ENCODE measurements around the gene FYN.
"Not testable (repeated sequence)": the region's sequence is repeated elsewhere in the genome, so short reads cannot be mapped to it uniquely, and the experiment has no call there.

The FYN gene

DNA sequence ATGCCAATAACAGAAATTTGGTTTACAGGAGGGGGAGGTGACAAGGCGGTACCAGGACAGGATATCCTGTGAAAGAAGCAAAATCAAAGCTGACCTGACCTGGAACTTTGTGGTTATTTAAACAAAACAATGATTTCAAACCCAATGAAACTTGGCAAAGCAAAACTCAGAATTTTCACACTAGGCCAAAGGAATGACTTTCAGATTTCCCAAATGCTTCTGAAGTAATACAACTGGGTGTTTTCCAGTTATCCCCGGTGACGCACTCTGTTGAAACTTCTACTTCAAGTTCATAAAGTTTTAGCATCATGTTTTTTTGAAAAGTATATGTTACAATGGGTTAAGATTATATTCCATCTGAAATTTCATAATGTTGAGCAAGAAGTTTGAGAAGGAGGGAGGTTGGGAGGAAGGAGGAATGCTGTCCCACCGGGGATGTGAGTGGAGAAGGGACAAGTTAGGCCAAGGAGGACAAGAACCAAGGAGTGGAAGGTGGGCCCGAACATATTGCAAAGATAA is 189.4 kb downstream of the FYN start:
- Histone ChIP-seq H3K4me1 (ENCODE audit: insufficient read depth, low read length) (peaks cover 51% of the 10 kb centered on the region), H3K36me3 (ENCODE audit: insufficient read depth, low read length) (peaks cover 61% of the 10 kb centered on the region), H2AFZ (ENCODE audit: low read depth, low read length) (no peak overlapping the region), H3K27me3 (ENCODE audit: insufficient read depth, low read length) (no peaks in the 10 kb centered on the region), H3K4me3 (ENCODE audit: low read length) (no peak overlapping the region), H3K9me3 (ENCODE audit: low read length) (no peaks in the 10 kb centered on the region)

DNA sequence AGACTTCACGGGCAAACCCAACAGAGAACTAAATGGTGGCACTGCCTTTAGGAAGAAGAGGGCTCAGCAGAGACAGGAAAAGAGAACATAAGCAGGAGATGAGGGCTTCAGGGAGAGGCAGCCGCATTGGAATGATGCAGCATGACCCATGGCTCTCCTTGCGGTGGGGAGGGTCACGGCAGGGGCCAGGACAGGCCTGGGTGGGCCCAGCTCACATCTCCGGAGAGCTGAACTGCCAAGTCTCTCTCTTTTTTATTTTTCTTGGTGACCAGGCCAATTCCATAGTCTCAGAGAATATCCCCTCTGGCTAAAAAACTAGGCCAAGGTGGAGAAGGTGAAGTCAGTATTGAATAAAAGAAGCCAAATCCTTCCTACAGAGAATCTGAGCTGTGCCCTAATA is 190.1 kb downstream of the FYN start:
- H3K36me3 ChIP-seq (ENCODE audit: insufficient read depth, low read length): peaks cover 60% of the 10 kb centered on the region
- H3K4me1 ChIP-seq (ENCODE audit: insufficient read depth, low read length): peaks cover 50% of the 10 kb centered on the region

DNA sequence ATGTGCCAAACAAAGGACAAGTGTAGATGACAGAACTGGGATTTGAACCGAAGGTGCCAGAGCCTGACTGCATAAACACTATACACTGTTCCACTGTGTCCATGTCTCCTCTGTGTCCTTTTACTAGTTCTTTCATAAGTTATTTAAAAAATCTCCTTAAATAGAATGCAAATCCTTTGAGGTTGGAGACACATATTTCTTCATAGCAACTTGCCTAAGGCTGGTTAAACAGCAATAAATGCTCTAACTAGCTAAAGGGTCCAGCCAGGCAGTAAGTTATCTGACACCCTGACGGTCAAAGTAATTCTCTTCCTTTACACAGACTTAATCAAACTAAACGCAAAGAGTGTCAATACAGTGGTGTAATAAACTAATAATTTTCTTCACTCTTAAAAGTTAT is 191.4 kb downstream of the FYN start:
- peaks cover 49% of the 10 kb centered on the region for H3K4me1 ChIP-seq (ENCODE audit: insufficient read depth, low read length)
- H3K27me3 ChIP-seq (ENCODE audit: insufficient read depth, low read length): no peaks in the 10 kb centered on the region
- no peak overlapping the region for H2AFZ ChIP-seq (ENCODE audit: low read depth, low read length)
- H3K36me3 ChIP-seq (ENCODE audit: insufficient read depth, low read length): peaks cover 66% of the 10 kb centered on the region
- no peaks in the 10 kb centered on the region for H3K9me3 ChIP-seq (ENCODE audit: low read length)
- no peak overlapping the region for H3K4me3 ChIP-seq (ENCODE audit: low read length)

More for the DNA sequence above, 190.1 kb downstream of the FYN start:
- Histone ChIP-seq H3K4me3 (ENCODE audit: low read length) (no peak overlapping the region), H3K27me3 (ENCODE audit: insufficient read depth, low read length) (no peaks in the 10 kb centered on the region), H3K9me3 (ENCODE audit: low read length) (no peaks in the 10 kb centered on the region), H2AFZ (ENCODE audit: low read depth, low read length) (no peak overlapping the region)

DNA sequence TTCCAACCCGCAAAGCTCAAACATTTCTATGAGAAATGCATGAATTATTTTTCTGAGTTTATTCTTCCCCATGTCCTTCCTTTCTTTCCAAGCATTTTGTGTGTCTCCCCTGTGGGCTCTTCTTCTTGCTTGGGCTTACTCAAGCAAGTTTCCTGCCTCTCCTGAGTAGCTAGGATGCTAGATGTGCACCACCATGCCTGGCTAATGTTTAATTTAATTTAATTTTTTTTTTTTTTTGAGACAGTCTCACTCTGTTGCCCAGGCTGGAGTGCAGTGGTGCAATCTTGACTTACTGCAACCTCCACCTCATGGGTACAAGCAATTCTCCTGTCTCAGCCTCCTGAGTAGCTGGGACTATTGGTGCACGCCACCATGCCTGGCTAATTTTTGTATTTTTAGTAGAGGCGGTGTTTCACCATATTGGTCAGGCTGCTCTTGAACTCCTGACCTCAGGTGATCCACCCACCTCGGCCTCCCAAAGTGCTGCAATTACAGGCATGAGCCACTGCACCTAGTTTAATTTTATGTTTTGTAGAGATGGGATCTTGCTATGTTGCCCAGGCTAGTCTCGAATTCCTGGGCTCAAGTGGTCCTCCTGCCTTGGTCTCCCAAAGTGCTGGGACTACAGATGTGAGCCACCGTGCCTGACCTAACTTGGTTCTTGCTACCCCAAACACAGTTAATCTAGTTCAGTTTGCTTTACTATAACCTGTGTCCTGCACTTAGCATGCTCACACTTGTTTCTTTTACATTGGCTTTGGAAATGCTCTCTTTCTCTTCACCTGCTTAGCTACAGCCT is 192.2 kb downstream of the FYN start:
- peaks cover 69% of the 10 kb centered on the region for H3K36me3 ChIP-seq (ENCODE audit: insufficient read depth, low read length)
- H3K4me3 ChIP-seq (ENCODE audit: low read length); H3K9me3 ChIP-seq (ENCODE audit: low read length); H3K27me3 ChIP-seq (ENCODE audit: insufficient read depth, low read length); H2AFZ ChIP-seq (ENCODE audit: low read depth, low read length): not testable (repeated sequence)
- peaks cover 42% of the 10 kb centered on the region for H3K4me1 ChIP-seq (ENCODE audit: insufficient read depth, low read length)

DNA sequence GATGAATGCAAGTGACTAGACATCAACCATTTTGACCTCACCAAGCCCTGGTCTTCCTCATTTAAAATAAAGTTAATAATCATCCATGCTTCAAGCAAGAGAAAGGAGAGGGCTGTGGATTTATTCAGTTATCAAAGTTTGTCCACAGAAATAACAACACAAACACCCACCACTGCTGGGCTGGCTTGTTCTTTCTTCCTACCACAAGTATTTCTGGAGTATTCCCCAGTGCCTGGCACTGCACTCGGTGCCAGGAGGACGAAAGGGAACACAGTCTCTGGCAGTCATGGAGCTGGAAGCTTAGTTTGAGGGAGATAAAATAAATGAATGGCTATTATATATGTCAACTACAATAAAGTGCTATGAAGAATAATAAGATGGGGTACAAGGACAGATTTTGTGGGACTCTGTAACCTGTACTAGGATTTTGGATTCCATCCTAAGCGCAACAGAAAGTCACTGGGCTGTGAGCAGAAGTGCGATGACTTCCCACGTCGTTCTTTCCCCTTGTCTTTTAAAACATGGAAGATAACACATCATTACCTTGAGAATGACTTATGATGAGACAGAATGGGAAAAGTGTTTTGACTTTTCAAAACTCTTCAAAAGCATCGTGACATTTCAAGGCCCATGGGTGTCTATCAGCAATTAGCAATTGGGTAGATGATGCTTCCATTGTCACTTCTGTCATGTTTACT is 193.1 kb downstream of the FYN start:
- Histone ChIP-seq H3K9me3 (ENCODE audit: low read length) (no peaks in the 10 kb centered on the region), H3K4me3 (ENCODE audit: low read length) (no peak overlapping the region), H3K36me3 (ENCODE audit: insufficient read depth, low read length) (peaks cover 70% of the 10 kb centered on the region), H3K4me1 (ENCODE audit: insufficient read depth, low read length) (peaks cover 33% of the 10 kb centered on the region), H3K27me3 (ENCODE audit: insufficient read depth, low read length) (no peaks in the 10 kb centered on the region), H2AFZ (ENCODE audit: low read depth, low read length) (no peak overlapping the region)

DNA sequence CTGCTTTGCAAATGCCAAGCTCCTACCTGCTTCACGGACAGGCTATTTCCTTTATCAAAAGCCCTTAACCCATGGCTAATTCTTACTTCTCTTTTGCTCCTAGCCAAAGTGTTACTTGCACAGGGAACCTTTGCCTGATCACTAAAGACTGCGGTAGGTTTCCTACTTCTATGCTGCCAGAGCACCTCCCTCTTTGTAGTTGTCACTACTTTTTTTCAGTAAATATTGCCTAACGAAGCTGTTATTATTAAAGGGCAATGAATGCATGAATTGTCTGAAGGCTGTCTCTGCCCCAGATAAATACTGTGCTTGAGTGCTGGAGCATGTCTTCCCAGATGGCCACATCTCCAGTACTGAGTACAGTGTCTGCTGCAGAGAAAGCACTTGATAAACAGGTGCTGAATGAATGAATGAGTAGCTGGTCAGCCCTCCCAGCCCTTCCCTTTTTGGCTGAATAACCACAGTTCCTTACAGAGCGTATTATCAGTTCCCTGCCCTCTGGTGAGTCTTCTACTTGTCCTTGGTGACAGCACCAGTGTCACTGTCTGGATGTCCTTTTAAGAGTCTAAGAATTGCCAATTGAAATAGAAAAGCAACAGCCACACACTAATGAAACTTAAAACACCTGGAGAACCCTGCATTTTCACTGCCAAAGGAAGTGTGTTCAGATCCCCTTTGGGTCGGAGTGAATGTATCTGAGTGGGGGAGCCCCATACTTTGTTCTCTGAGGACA is 194.0 kb downstream of the FYN start:
- Histone ChIP-seq H3K36me3 (ENCODE audit: insufficient read depth, low read length) (peaks cover 72% of the 10 kb centered on the region), H3K4me1 (ENCODE audit: insufficient read depth, low read length) (peaks cover 25% of the 10 kb centered on the region), H3K4me3 (ENCODE audit: low read length) (no peak overlapping the region)

DNA sequence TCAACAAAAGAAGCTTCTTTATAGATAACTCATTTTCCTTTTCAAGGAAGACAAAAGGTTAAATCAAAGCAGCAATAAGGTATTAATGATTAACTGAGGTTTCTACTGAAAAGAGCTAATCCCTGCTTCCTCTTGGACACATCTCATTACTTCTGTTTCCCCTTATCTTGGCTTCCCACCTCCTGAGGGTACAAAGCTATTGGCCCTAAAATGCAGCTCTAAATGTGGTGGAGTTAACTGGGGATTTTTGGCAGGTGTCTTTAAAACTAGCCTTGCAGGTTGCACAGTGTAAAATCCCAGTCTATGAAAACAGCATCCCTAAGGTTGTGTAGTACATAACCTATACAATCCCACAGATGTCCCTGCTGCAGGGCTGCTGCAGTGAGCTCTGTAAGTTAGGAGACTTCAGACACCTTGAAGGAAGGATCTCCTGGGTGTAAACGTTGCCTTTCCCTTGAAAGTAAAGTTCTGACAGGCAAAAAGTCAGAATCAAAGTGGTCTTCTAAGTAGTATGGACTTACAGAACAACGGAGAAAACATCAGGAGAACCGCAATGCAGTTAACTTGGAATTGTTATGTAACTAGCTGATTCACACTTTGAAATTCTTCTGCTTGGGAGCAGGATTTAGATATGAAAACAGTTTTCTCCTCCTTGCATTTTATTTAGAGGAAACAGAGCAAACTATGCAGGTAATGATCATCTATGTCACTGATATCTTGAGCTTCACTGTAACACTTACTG is 195.8 kb downstream of the FYN start:
- Histone ChIP-seq H3K4me3 (ENCODE audit: low read length) (no peak overlapping the region), H2AFZ (ENCODE audit: low read depth, low read length) (no peak overlapping the region), H3K36me3 (ENCODE audit: insufficient read depth, low read length) (peaks cover 74% of the 10 kb centered on the region), H3K4me1 (ENCODE audit: insufficient read depth, low read length) (peaks cover 42% of the 10 kb centered on the region), H3K9me3 (ENCODE audit: low read length) (no peaks in the 10 kb centered on the region), H3K27me3 (ENCODE audit: insufficient read depth, low read length) (no peaks in the 10 kb centered on the region)

More for the DNA sequence above, 194.0 kb downstream of the FYN start:
- H3K9me3 ChIP-seq (ENCODE audit: low read length): no peaks in the 10 kb centered on the region
- no peaks in the 10 kb centered on the region for H3K27me3 ChIP-seq (ENCODE audit: insufficient read depth, low read length)
- H2AFZ ChIP-seq (ENCODE audit: low read depth, low read length): no peak overlapping the region

DNA sequence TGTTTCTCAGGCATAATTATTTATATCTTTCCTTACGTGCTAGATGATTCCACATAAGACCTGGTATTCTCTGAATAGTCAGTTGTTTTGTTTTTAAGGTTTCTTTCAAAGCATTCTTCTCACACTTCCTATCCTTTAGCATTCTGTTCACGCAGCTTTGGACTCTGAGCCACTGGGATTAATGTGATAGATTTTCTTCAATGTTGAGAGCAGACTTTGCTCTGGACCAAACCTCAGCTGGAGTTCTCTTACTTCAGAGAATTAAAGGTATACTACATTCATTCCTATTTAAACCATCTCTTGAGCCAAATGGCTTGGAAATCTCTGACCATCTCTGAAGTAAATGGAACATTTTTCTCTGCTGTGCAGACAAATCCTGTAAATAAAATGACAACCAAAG is 196.9 kb downstream of the FYN start:
- Histone ChIP-seq H3K4me3 (ENCODE audit: low read length) (no peak overlapping the region), H2AFZ (ENCODE audit: low read depth, low read length) (no peak overlapping the region), H3K4me1 (ENCODE audit: insufficient read depth, low read length) (peaks cover 42% of the 10 kb centered on the region), H3K36me3 (ENCODE audit: insufficient read depth, low read length) (peaks cover 72% of the 10 kb centered on the region), H3K9me3 (ENCODE audit: low read length) (no peaks in the 10 kb centered on the region), H3K27me3 (ENCODE audit: insufficient read depth, low read length) (no peaks in the 10 kb centered on the region)

DNA sequence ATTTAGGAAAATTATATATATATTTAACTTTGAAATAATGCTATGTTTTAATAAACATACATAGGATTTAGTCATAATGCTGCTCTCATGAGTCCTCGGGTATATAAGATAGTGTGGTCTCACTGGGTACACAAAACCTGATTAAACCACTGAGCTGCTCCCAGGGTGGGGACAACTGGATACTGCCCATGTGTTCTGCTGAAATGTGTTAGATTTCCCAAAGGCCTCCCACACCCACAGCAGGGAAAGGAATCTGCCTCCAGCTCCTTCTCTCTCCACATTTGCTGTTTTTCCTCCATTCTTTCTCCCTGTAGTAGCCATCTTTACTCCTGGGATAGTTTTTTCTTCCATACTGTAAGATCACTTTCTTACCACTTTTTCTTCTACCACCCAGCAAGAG is 198.4 kb downstream of the FYN start:
- no peaks in the 10 kb centered on the region for H3K9me3 ChIP-seq (ENCODE audit: low read length)
- H3K36me3 ChIP-seq (ENCODE audit: insufficient read depth, low read length): peaks cover 75% of the 10 kb centered on the region
- peaks cover 40% of the 10 kb centered on the region for H3K4me1 ChIP-seq (ENCODE audit: insufficient read depth, low read length)
- no peak overlapping the region for H3K4me3 ChIP-seq (ENCODE audit: low read length)
- no peak overlapping the region for H2AFZ ChIP-seq (ENCODE audit: low read depth, low read length)
- no peaks in the 10 kb centered on the region for H3K27me3 ChIP-seq (ENCODE audit: insufficient read depth, low read length)

DNA sequence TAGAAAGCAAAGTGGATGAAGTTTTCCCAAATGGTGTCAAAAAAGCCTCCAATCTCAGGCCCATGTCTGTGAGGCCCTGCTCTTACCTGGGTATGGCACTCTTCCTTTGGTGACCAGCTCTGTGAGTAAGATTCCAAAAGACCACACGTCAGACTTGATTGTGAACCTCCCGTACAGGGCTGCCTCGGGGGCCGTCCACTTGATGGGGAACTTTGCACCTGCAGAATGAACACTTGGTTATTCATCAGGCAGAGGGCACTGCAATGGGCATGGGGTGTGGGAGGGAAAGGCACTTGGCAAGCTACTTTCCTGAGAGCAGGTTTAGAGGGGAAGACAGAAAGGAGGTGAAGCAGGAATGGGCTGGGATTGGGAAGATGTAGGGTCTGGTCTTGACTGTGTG is 198.8 kb downstream of the FYN start:
- H3K4me1 ChIP-seq (ENCODE audit: insufficient read depth, low read length): peaks cover 39% of the 10 kb centered on the region
- H3K36me3 ChIP-seq (ENCODE audit: insufficient read depth, low read length): peaks cover 76% of the 10 kb centered on the region
- H3K9me3 ChIP-seq (ENCODE audit: low read length): no peaks in the 10 kb centered on the region
- H2AFZ ChIP-seq (ENCODE audit: low read depth, low read length): no peak overlapping the region
- H3K27me3 ChIP-seq (ENCODE audit: insufficient read depth, low read length): no peaks in the 10 kb centered on the region
- H3K4me3 ChIP-seq (ENCODE audit: low read length): no peak overlapping the region

DNA sequence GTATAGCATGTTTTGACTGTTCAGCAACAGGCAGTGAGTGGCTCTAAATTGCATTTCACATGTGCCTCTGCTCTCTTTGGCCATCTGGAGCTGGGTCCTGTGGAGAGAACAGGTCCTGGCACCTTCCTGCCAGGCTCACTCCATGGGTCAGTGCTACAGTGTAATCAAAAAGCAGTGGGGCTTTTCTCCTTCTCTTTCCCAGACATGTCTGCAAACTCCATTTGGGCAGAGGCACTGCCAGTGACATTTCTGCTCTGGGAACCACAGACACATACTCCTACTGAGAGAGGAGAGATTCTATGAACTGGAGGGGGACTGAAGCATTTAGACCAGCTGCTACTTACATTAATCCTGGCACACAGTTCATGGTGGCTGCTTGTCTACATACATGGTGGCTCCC is 199.3 kb downstream of the FYN start:
- Histone ChIP-seq H2AFZ (ENCODE audit: low read depth, low read length) (no peak overlapping the region), H3K27me3 (ENCODE audit: insufficient read depth, low read length) (no peaks in the 10 kb centered on the region), H3K36me3 (ENCODE audit: insufficient read depth, low read length) (peaks cover 74% of the 10 kb centered on the region), H3K4me3 (ENCODE audit: low read length) (no peak overlapping the region), H3K4me1 (ENCODE audit: insufficient read depth, low read length) (peaks cover 35% of the 10 kb centered on the region), H3K9me3 (ENCODE audit: low read length) (no peaks in the 10 kb centered on the region)

DNA sequence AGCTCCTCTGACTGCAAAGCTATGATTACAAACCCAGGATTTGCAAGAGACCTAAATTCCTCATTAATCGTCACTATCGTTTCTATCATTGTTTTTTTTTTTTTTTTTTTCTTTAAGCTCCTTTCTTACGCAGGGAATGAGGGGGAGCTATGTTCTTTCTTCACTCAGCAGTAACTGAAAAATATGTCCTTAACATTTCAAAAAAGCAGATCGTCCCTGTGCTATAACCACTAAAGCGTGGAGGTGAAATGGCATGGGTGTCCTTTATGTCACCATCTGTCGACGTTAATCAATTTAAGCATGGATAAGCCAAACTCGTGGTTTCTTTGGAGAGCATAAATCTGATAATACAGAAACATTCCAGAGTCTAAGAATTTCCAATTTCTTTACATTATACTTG is 199.7 kb downstream of the FYN start:
- H3K4me1 ChIP-seq (ENCODE audit: insufficient read depth, low read length): peaks cover 31% of the 10 kb centered on the region
- H3K9me3 ChIP-seq (ENCODE audit: low read length): no peaks in the 10 kb centered on the region
- H2AFZ ChIP-seq (ENCODE audit: low read depth, low read length): no peak overlapping the region
- peaks cover 74% of the 10 kb centered on the region for H3K36me3 ChIP-seq (ENCODE audit: insufficient read depth, low read length)
- no peaks in the 10 kb centered on the region for H3K27me3 ChIP-seq (ENCODE audit: insufficient read depth, low read length)
- no peak overlapping the region for H3K4me3 ChIP-seq (ENCODE audit: low read length)

Data from neuron (in vitro differentiated cells).